Transverse colon (tissue), 3 donors: ENCODE data around the gene MIDN.

ENCODE experiments used
- CTCF ChIP-seq, 5 experiments: fragments of 200-600 bp in 3 of 5; fragments of 450-650 bp in 2 of 5; sonication (generic) in 3 of 5; IDR thresholded peaks; 1 replicate in 2 of 5; 2 replicates in 3 of 5; pipeline ENCODE4 v1.5.1; 2016 to 2017; ENCODE audit warnings: antibody characterized with exemption in 5 of 5, inconsistent platforms in 3 of 5, mild to moderate bottlenecking in 2 of 5, moderate library complexity in 1 of 5
- EP300 ChIP-seq: sonication (generic); formaldehyde crosslinking; IDR thresholded peaks from one replicate; pipeline ENCODE4 v1.6.1; 2017; ENCODE audit warnings: antibody characterized with exemption, low read depth
- POLR2A ChIP-seq: fragments of 450-650 bp; IDR thresholded peaks from one replicate; pipeline ENCODE4 v1.6.1; 2016; ENCODE audit warnings: antibody characterized with exemption, mild to moderate bottlenecking, moderate library complexity

GRCh38 chr19:1255186-1256161 lies 7.1 kb downstream of the MIDN start:
- TF ChIP-seq POLR2A = no peak
- no peak for TF ChIP-seq CTCF (IDR thresholded peaks at IDR 0.05)
- no peak for TF ChIP-seq EP300
